GM15510 (cell line): ENCODE results near the gene EIF5AL1.

Experiments used
- POLR2A ChIP-seq: IDR thresholded peaks from 3 replicates; pipeline ENCODE4 v1.6.1; 2011; ENCODE audit warnings: borderline replicate concordance; ENCODE audit not compliant: insufficient read length; ENCODE audit errors: extremely low read depth

Gene EIF5AL1

DNA sequence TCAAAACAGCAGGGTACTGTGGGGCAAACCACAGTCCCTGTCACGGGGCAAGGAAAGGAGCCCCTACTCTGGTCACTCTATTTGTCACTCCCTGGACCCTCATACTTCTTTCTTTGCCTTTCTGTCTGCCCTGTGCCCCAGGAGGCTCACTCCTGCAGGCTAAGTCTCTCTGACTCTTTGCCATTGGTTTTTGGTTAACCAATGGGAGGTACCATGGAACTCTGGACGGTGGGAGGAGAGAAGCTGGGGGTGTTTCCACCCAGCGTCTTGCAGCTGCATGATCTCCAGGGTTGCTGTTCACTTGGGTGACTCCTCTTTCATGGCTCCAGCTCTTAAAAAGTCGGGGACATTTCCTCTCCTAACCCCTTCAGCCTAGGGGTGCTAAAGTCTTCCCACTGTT lies 15.4 kb upstream of the EIF5AL1 start:
- TF ChIP-seq POLR2A = no peak

DNA sequence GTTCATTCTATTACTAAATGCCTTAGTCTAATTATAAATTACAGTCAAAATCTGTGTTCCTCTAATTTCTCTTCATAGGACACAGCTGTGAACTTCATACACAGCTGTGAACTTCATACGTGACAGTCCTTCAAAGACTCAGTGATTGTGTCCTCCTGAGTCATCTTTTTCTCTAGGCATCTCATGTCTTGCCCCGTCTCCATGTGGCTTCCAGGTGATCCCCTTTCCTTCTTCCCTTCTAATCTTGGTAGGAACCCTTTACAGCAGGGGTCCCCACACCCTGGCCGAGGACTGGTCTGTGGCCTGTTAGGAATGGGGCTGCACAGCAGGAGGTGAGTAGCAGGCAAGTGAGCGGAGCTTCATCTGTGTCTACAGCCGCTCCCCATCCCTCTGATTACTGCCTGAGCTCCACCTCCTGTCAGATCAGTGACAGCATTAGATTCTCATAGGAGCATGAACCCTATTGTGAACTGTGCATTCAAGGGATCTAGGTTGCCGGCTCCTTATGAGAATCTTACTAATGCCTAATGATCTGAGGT lies 14.0 kb upstream of the EIF5AL1 start:
- TF ChIP-seq POLR2A = no peak

GRCh38 chr10:79502561-79503309 lies 9.6 kb upstream of the EIF5AL1 start:
- TF ChIP-seq POLR2A = no peak

GRCh38 chr10:79505829-79506228 lies 6.5 kb upstream of the EIF5AL1 start:
- no peak for TF ChIP-seq POLR2A

GRCh38 chr10:79507440-79508167 lies 4.7 kb upstream of the EIF5AL1 start:
- no peak for TF ChIP-seq POLR2A

- TF ChIP-seq POLR2A = no peak
Observed at GRCh38 chr10:79542626-79543025, 30.3 kb downstream of the EIF5AL1 start.

DNA sequence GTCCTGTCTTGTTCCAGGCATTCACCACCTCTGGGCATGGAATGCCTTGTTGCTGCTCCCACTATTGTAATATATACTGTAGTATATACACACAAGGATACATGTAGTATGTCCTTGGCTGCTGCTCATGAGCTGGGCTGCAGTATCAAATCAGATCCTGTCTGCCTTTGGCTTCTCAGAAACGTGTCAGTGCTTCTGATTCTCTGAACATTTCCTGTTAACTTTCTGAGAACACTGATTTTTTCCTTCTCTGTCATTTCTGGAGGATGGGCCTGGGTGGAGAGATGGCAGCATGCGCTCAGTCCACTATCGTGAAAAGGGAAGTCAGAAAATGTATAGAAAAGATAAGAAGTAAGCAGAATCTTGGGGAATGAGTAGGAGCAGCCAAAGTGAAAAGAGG lies 35.6 kb downstream of the EIF5AL1 start:
- no peak for TF ChIP-seq POLR2A

DNA sequence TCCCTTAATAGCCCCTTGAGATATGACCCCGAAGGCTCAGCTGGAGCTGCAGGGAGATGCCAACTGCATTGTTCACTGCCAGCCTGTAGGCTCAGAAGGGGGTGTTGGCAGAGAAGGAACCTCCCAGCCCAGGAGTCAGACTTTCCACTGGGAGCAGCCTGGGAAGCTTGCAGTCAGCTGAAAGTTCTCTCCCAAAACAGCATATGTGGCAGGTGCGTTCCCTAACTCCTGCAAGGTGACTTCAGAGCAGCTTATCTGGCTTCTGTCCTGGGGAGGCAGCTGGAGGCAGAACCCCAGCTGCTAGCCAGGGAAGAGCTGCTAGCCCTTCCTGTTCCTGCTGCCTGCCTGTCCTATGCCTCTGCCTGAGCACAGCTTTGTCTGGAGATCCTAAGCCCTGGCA lies 39.8 kb downstream of the EIF5AL1 start:
- no peak for TF ChIP-seq POLR2A

GRCh38 chr10:79555354-79556309 lies 43.3 kb downstream of the EIF5AL1 start:
- no peak for TF ChIP-seq POLR2A

- no peak for TF ChIP-seq POLR2A
Observed at GRCh38 chr10:79559726-79560125, 47.4 kb downstream of the EIF5AL1 start.

DNA sequence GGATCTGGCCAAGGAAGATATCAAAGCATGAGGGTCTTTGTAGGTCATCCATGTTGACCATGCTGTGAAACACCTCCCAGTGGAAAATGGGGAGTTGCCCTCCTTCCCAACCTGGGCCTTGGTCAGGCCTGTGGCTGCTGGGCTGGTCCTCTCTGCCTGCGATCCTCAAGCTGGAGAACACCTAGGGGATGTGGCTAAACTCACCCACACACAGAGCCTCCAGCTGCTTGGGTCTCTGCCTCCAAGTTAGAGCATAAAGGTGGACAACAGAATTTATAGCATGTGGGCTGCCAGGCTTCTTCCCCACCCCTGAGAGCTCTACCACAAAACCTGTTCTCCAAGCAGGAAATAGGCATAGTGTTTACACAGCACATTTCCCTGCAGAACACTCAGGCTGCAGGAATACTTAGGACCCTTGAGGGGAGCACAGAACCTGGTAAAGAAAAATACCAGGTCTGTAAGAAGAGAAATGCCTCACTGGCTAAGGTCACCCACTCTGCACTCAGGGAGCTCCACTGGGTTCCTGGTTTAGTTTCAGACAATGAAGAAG lies 47.9 kb downstream of the EIF5AL1 start, which contains the start of gene SFTPA2:
Gene SFTPA2 (minus strand): TSS at position 248 of the 550 bp plus-strand sequence. CDS start 924 bp downstream, outside the sequence.
- no peak for TF ChIP-seq POLR2A

GRCh38 chr10:79561257-79561656 lies 48.9 kb downstream of the EIF5AL1 start:
- TF ChIP-seq POLR2A = no peak

- TF ChIP-seq POLR2A = no peak
Observed at GRCh38 chr10:79562135-79562756, 49.9 kb downstream of the EIF5AL1 start.

- TF ChIP-seq POLR2A = no peak
Observed at GRCh38 chr10:79563426-79563825, 51.1 kb downstream of the EIF5AL1 start.
